ENCODE results near the gene RGS17. TPM values are rescaled to one million over a fixed set of nuclear protein-coding genes. Genes with fewer than 3 reads are reported as not detected.

The RGS17 gene
- total RNA-seq, 1 experiment from 2014 or later = 3.2 TPM

DNA sequence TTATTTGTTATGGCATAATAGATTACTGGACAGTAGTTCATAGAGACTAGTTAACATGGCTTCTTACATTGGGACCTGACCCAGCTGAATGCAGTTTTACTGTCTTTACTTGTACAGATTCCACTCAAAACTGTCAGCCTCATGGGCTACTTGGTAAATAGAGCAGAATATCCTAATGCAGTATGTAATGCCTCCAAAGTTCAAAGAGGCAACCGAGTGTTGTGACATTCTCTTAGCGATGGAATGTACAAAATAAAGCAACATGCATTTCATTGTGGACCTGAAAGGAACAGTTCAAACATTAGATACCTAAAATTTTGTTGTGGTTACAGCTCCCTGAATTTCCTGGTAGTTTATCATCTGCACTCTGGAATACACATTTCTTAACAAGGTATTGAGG, 29.1 kb upstream of the RGS17 start:
- no peak overlapping the region for H2BK120ac ChIP-seq (ENCODE audit: low read depth, low read length, poor library complexity, severe bottlenecking)
- H3K4me2 ChIP-seq (ENCODE audit: insufficient read depth, insufficient read length, low read length) = no peak overlapping the region
- no peak overlapping the region for H2BK12ac ChIP-seq (ENCODE audit: insufficient read length, low read depth, low read length)
- Mint-ChIP-seq H3K27ac (no peak overlapping the region), H3K27me3 (ENCODE audit: low read depth) (no peaks in the 10 kb centered on the region), H3K4me3 (no peak overlapping the region), H3K9me3 (no peaks in the 10 kb centered on the region; a peak in 2 of 5 replicates), H3K4me1 (peaks cover 7 to 13% of the 10 kb centered on the region in 2 experiments), H3K36me3 (ENCODE audit: insufficient read depth in 1 of 3, low read depth in 3 of 3) (no peaks in the 10 kb centered on the region)
- H3K4ac ChIP-seq (ENCODE audit: low read depth, low read length) = no peak overlapping the region
- no peak overlapping the region for H3K23ac ChIP-seq (ENCODE audit: insufficient read length, low read depth, low read length)
- no peaks in the 10 kb centered on the region for H3K23me2 ChIP-seq (ENCODE audit: insufficient read length, low read depth, low read length, poor library complexity, severe bottlenecking)
- H2BK5ac ChIP-seq (ENCODE audit: insufficient read length, low read length) = no peak overlapping the region
- TF ChIP-seq, protein P1, sequence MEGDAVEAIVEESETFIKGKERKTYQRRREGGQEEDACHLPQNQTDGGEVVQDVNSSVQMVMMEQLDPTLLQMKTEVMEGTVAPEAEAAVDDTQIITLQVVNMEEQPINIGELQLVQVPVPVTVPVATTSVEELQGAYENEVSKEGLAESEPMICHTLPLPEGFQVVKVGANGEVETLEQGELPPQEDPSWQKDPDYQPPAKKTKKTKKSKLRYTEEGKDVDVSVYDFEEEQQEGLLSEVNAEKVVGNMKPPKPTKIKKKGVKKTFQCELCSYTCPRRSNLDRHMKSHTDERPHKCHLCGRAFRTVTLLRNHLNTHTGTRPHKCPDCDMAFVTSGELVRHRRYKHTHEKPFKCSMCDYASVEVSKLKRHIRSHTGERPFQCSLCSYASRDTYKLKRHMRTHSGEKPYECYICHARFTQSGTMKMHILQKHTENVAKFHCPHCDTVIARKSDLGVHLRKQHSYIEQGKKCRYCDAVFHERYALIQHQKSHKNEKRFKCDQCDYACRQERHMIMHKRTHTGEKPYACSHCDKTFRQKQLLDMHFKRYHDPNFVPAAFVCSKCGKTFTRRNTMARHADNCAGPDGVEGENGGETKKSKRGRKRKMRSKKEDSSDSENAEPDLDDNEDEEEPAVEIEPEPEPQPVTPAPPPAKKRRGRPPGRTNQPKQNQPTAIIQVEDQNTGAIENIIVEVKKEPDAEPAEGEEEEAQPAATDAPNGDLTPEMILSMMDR (conservative IDR thresholded peaks at IDR 0.05) = no peak
- H3K27ac ChIP-seq (ENCODE audit: insufficient read length, low read depth, low read length) = no peak overlapping the region
- no peak overlapping the region for H3T11ph ChIP-seq (ENCODE audit: low read length)
- H3K79me1 ChIP-seq (ENCODE audit: insufficient read depth, low read depth, low read length, poor library complexity, severe bottlenecking) = no peaks in the 10 kb centered on the region
- no peak overlapping the region for H3K9ac ChIP-seq (ENCODE audit: extremely low read depth, insufficient read length, low read length)
- H3K56ac ChIP-seq (ENCODE audit: insufficient read length, low read depth, low read length) = no peak overlapping the region
- no peak for DNase-seq
- H4K8ac ChIP-seq (replicated peaks; ENCODE audit: insufficient read length, low read depth, low read length) = no peak overlapping the region
- H4K91ac ChIP-seq (ENCODE audit: insufficient read length, low read depth, low read length) = no peak overlapping the region
- H3K4me1 ChIP-seq (ENCODE audit: insufficient read depth, low read length) = no peaks in the 10 kb centered on the region
- H3K18ac ChIP-seq (ENCODE audit: insufficient read length, low read depth, low read length) = no peak overlapping the region
- H2AFZ ChIP-seq (ENCODE audit: low read length) = no peak overlapping the region
- H3K9me3 ChIP-seq (ENCODE audit: control insufficient read depth, low read depth, low read length) = no peaks in the 10 kb centered on the region
- no CpG with 5 or more reads among the region's 2 CpGs for WGBS (ENCODE audit: extremely low coverage, insufficient read length, low lambda C conversion rate)
- no peaks in the 10 kb centered on the region for H3K79me2 ChIP-seq (ENCODE audit: insufficient read depth, low read length)
- no peak overlapping the region for H4K5ac ChIP-seq (ENCODE audit: insufficient read length, low read depth, low read length)
- H3K14ac ChIP-seq (ENCODE audit: insufficient read depth, low read length) = no peak overlapping the region
- H3K27me3 ChIP-seq (ENCODE audit: insufficient read depth, low read length) = no peaks in the 10 kb centered on the region
- H4K20me1 ChIP-seq (ENCODE audit: control insufficient read depth, insufficient read depth, insufficient read length) = no peaks in the 10 kb centered on the region
- H2AK5ac ChIP-seq (ENCODE audit: insufficient read length, low read length) = no peak overlapping the region
- H2BK20ac ChIP-seq (ENCODE audit: low read depth, low read length, poor library complexity, severe bottlenecking) = no peak overlapping the region
- H2BK15ac ChIP-seq (ENCODE audit: low read depth, low read length) = no peak overlapping the region
